Activated CD4-positive, alpha-beta T cell treated with anti-CD3 and anti-CD28 coated beads, Interleukin-2, amount 50 U/mL, for 16 hours (primary cell): ENCODE data around the gene LAMA2.

Source experiments
- DNase-seq: peaks from one replicate; pipeline ENCODE4 v3.0.0-alpha.2; 2020

The LAMA2 gene

DNA sequence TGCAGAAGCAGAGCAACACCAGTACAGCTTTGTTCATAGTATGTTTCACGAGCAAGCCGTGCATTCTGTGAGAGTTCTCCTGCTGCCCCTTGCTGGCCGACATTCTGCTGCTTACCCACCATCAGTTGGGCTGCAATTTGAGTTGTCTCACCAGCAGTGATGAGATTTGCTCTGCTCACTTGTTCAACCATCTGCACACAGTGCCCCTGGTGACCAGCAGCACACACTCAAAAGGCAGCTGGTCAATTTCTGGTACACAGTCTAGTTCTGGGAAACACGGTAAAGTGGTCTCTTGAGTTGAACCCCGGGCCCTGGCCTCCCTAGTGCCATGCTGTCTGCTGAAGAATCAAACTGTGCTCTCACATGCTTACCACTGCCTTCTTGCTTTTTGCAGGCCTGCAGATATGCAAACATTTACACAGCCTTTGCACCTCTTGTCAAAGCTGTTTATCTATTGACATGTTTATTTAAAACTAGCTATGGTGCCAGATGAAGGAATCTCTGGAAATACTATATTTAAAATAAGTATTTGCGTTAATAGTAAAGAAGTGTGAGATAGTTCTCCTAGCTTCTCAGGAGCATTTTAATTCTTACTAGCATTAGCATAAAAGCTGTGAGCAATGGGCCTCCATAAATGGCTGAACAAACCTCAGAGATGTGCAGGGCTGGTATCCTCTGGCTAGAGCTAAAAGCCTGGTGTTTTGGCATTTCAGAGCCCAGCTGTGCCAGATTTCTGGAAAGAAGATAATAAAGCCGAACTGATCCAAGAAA, 592.7 kb downstream of the LAMA2 start:
- DNase-seq, result no peak

DNA sequence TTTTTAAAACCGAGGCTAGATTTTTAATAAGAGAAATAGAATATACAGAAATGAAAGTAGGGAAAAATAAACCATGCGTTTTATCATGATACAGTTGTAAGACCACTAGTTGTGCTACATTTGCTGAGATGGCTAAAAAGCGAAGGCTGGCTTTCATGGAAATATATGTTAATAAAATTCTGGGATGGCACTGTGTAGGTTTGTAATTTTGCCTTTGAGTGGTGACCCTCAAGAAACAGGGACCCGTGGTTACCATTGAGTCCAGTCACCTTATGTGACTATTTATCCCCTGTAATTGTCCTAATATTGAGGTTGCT, 593.3 kb downstream of the LAMA2 start:
- no peak for DNase-seq

DNA sequence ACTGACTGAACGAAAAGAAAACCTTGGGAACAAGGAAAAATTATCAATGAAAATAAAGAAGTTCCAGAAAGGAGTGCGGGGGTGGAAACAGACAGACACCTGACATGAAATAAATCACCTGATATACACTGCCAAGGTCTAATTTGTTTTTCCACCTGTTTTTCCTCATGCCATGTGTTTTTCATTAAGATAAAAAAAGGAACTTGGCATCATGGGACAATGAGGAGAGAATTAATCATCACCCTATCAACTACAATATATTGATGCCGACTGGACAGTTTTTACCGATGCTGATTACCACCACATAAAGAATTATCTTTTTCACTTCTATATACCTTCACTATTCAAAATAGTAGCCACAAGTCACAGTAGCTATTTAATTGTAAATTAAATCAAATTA, 593.9 kb downstream of the LAMA2 start:
- no peak for DNase-seq

DNA sequence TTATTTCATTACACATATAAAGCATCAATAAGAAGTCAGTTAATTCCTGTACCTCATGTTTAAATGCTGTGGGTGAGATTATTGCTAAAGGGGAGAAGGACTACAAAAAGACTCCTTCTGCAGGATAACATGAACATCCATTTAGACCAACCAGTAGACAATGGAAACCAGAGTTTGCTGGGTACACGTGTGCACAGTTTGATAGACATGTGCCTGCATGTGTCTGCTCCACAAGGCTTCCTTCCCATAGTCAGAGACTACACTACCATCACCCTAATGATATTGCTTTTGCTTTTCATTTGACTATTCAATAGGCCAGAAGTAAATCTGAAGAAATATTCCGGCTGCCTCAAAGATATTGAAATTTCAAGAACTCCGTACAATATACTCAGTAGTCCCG, 595.4 kb downstream of the LAMA2 start:
- DNase-seq, result no peak

DNA sequence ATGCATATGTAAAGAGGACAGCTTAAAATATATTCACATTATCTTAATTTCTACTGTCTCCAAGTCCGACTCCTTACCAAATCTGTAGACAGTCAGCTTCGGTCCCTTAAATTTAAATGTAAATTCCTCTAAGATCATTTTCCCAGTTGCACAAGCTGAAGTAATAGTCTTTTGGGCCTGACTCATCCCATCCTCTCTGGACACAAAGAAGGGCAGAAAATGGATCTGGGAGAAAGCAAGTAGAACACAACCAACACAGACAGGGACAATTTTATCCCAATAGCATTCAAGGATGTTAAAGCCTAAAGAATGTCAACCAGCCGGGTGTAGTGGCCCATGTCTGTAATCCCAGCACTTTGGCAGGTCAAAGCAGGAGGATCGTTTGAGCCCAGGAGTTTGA, 598.8 kb downstream of the LAMA2 start:
- DNase-seq, result no peak

DNA sequence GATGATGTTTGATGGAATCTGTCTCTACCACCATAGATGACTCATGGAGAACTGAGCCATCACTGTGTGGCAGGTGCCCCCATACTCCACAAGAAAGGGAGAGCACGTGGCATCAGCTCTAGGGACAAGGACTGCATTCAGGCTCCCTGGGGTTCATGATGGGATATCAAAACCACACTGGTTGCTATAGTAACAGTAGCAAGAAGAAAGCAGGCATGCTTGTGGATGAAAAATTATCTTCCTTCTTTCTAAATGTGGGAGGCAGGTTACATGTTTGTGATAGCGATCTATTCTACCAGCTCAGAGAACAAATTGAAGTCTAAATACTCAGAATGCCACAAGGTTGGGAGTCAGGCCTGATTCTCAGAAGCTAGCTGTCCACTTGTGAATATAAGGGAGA, 602.8 kb downstream of the LAMA2 start:
- DNase-seq, result no peak

DNA sequence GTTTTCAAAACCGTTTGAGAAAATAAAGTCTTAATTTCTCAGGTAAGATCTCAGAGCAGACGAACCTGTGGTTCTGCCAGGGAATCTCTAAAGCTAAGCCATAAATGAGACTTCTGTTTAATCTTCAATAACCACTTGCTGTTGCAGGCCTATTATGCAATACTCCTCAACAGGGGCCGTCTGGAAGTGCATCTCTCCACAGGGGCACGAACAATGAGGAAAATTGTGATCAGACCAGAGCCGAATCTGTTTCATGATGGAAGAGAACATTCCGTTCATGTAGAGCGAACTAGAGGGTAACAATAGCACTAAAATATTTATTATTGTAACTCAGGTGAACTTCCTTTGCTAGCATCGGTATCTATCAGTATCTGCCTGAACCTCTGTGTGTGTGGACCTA, 603.4 kb downstream of the LAMA2 start:
- DNase-seq, result no peak

DNA sequence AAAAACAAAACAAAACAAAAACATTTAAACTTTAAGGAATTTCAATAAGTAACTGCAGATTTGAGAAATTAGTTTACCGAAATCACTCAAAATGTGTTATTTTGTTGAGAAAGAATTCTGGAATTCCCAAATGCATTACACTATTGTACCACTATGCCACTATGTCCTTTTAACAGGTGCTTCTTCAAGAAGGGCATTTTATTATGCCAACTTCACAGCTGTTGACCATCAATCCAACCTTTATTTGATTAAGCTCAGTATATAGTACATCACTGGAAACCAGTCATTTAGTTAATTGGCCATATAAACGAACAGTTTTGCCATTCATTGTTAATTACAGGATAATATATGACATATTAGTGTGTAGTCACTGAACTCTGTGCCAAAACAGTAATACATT, 605.4 kb downstream of the LAMA2 start:
- no peak for DNase-seq

DNA sequence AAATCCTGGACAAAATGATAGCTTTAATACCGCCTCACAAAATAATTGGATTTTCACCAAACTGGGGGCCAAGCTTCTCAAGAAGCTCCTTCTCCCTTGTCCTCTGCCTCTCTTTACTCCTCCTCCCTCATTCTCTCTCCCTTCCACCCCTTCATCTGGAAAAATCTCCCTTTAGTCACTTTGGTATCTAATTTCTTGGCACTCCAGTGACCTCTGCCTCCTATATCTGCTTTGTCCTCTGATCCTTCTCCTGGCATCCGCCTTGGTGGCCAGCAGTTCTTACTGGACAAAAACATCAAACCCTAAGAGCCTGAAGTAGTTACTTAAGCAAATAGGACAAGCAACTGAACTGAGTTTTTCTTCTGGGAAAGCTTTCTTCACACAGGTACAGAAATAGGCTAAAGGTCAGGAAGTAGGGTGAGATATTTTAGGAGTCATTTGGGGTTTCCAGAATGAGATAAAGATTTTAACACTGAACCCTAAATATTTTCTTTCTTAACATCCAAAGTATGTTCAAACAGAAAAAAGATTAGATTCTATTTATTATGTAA, 606.4 kb downstream of the LAMA2 start:
- no peak for DNase-seq

DNA sequence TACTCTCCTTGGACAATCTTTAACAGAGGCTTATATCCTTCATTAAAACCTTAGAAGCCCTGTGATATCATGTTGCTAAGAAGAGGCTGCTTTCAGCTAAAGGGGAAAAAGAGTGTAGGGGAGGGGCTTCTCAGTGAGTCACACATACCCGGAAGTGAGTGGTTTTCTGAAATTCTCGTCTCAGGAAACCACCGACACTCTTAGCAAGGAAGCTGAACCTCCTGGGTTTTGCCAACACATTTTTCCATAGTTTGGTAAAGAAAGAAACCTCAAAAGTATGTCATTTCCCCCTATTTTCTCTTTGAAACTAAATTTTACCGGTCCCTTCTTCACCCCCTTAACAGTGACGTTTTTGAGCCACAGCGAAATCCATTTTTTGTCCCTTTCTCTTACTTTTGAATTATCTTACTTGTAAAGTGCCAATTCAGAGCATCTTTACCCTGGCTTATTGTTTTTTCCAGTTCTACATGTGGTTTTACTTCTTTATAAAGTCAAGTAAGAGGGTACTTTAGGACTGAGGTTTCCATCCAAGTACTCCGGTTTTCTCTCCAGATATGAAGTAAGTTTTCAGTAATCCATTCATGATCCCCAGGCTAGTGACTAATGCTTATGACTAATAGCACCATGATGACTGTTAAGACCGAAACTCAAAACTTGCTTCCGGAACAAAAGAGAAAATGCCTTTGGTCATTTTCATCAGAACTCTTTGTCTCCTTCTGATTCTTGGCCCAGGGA, 607.8 kb downstream of the LAMA2 start:
- peak; percentile 90 for DNase-seq

DNA sequence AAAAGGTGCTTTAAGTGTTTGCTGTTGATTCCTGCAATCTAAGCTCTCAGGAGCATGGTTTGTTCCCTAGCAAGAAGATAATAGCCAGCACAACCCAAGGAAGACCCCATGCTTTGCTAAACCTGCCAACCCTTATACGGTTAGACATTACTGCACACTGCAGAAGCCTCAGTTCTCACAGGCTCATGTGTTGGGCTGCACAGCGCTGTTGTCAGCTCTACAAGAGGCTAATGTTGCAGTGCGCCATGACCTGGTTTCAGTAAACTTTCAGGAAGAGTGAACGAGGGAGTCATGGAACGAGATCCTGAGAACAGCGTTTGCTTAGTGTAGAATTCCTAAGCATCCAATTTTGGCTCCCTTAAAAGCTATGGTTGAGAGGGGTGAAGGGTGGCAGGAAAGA, 608.5 kb downstream of the LAMA2 start:
- DNase-seq, result no peak

DNA sequence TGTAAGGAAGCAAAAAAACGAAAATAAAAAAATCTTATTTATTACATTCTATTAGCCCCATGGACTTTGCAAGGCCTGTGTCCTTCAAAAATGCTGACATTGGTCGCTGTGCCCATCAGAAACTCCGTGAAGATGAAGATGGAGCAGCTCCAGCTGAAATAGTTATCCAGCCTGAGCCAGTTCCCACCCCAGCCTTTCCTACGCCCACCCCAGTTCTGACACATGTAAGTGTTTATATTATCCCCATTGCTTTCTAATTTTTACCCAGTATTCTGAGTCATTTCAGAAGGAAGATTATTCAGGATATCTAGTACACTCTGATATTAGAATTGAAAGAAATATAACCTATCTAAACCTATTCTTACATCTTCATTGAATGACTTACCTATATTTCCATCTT, 609.3 kb downstream of the LAMA2 start:
- no peak for DNase-seq

DNA sequence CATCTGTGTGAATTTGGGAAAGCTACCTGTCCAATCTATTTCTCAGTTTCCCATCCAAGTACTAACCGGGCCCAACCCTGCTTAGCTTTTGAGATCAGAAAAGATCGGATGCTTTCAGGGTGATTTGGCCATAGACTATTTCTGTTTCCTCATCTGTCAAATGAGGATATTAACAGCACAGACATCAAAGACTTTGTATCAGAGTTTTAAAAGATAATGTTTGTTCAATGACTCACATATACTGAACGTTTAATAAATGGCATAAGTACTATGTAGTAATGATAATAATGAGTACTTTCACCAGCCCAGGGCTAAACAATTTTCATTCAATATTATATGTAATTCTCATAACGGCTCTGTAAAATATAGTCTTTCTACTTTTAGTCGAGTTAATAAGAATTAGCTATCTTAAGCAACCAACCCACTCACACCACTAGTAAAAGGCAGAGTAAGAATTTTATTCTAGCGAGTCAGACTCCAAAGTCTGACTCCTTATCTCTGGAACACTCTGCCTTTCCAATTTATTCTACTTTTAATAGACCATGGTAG, 610.5 kb downstream of the LAMA2 start:
- no peak for DNase-seq

DNA sequence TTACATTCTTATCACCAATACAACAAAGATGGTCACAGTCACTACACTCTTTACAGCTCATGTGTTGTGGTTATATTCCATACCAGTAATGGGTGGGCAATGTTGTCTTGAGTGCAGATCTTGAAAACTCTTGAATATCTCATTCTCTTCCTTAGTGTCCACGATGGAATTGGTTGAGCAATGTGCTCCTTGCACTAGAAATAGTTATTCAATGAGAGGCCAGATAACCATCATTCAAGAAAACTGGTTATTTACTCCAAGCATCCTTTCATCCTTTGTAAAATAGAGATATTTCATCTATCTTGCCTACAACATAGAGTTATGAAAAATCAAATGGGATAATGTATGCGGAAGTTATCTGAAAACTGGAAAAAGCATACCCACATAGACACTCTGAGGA, 611.2 kb downstream of the LAMA2 start:
- no peak for DNase-seq

DNA sequence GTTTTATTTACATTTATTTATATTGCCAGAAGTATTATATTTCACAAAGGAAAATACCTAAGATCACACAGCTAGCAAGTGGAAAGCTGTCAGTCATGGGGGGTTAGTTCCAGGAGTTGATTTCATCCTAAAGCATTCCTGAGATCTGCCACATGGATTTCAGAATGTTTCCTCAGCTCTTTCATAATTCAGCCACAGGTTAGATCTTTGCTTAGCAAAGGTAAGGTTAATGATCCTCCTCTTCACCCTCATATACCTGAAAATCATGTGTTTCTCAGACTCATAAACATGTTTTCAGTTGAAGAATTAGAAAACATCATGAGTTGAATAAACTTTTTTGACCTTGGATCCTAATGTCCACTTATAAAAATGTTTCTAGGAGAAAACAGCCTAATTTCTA, 611.6 kb downstream of the LAMA2 start:
- DNase-seq, result no peak

DNA sequence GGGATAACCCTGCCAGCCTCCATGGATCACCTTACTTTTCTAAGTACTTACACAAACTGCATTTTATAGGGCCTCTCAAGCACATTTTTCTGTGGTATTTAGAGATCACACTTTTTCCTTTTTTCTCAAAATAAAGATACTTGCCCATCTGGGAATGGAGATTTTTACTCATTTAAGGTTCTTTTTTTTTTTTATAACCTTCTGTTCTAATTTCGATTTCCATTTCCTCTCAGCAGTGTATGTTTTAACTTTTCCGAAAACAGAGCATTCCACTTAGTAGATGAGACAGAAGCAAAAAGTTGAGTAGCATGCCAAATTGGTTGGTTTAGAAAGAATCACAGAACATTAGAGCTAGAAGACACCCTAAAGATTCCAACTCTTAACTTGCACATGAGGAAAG, 612.7 kb downstream of the LAMA2 start:
- no peak for DNase-seq

DNA sequence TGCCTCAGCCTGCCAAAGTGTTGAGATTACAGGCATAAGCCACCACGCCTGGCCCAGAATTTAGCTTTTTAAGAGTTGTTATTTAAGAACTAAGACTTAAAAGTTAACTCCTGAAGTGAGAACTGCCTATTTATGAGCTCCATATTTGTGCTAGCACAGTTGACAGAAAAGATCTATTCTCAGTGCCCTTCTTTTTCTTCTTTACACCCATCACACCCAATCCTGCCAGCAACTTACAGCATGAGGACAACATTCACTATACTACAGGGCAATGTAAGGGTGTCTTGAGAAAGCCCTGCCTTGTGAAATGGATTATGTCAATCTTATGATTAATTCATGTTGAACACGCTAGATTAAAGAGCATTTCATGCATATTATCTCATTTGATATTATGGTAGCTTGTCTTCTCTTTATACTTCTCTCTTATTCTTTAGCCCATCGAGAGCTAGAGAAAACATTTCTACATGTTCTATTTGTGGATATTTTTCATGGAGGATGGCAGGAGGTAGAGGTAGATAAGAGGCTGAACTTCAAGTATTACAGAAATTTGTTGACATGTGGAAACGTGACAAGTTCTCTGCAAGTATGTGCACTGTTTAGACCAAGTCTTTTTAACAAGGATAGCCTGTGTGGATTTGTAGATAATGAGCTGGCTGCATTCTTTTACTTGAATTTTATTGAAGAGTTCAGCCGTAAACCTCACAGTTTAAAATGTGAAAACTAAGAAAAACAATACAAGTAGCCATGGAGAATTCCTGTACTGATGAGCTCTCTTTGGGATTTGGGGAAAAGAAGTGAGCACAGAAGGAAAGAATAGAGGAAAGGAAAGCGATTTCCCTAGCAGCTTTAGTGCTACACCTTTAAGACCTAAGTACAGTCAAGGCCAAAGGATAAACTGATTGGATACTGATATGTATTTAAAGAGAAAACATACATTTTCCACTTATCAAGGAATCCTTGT, 614.8 kb downstream of the LAMA2 start:
- no peak for DNase-seq

DNA sequence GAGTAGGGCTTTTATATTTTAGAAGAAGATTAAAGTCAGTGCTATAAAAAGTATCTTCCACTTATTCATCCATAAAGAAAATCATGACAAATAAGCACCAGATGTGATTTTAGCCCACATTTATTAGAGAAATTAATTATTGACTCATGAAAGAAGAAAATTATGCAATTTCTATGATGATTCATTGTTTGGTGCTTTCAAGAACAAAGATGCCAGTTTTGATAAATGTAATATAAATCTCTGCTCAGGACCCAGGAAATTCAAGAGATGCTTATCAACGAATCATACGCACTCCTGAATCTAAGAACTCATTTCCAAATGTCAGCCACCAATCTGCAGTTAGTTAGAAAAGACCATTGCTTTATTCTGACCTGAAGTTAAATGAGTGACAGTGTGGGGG, 615.6 kb downstream of the LAMA2 start:
- no peak for DNase-seq

DNA sequence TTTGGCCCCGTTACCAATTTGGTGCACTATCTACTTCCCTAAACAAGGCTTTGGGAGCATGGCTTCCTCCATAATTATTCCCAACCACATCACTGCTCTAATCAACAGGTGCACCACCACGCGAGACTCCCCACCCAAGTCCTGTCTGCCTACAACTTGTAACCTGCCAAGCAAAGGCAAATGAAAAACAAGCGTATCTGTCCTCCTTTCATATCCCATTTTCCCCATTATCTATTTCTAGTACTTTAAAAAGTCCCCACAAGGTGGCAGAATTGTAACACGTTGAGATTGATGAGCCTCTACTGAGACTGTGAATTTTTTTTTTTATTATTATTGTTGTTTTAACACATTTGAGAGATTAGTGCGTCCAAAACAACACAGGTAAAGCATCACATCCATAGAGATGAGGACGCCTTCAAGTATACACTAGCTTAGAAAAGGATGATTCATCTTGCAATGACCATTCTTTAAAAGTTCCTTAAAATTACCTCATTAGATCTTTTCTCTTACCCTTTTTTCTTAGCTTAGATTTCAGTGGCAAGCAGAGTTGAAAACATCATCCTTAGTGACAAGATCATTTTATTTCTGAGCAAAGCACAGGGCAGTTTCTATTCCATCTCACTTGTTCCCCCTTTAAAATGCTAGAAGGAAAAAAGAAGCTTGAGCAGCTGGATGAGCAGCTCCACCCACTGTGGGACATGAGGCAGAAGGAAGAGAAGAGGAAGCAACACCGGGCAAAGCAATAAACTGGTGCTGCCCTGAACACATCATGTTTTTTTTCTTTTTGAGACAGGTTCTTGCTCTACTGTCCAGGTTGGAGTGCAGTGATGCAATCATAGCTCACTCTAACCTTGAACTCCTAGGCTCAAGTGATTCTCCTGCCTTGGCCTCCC, 616.3 kb downstream of the LAMA2 start:
- DNase-seq, result peak; percentile 70

DNA sequence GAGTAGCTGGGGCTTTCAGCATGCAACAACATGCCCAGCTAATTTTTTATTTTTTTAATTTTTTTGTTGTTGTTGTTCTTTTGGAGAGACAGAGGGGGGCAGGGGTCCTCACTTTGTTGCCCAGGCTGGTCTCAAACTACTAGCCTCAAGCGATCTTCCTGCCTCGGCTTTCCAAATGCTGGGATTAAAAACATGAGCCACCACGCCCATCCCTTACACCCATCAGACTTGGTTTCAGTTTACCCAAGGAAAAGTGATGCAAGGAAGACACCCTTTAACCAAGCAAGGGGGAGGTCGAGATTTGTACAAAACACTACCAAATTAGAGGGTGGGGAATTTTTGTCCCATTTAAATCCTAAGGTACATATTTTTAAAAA, 616.9 kb downstream of the LAMA2 start:
- DNase-seq, result no peak

DNA sequence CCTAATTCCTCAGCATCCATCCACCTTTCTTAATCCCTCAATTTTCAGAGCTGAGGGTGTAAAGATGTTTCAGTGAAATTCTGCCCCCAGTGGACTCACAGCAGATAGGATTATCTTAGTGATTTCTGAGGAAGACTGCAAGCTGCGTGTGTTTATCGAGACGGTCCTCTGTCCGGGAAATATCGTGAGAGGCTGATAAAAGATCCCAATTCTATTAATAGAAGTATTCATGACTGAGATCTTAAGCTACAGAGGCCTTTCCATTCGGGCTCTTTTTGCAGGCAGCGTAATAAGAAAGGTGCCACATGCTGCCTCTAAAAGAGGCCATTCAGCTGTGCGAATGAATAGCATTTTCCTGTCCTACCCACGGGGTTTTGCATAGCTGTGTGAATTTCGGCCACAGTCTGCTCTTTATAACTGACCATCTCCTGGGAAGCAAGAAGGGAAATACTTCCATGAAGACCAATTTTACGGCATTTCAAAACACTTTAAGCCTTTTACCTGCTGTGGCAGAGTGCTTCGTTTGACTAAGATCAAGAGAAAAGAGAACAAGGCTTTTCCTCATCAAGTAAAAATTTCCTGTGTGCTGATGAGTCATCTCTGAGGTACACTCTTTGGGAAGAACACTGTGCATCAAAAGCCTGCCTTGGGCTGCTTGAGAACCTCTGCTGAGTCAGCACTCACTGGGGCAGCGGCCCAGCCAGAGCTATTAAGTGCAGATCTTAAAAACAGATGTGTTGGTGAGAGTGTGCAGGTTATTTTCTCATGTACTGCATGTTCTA, 618.2 kb downstream of the LAMA2 start:
- peak; percentile 45 for DNase-seq
